HG03095 (cell line): Measurements from ENCODE around the gene ACKR4.
"Not testable (repeated sequence)": the region's sequence is repeated elsewhere in the genome, so short reads cannot be mapped to it uniquely, and the experiment has no call there.

ENCODE experiments used
- ATAC-seq: cut with Tn5 transposase; IDR thresholded peaks from one replicate; pipeline ENCODE4 v1.9.1; 2021; ENCODE audit warnings: moderate library complexity; ENCODE audit not compliant: unreplicated experiment

The ACKR4 gene

GRCh38 chr3:132593947-132594323 lies 3.1 kb upstream of the ACKR4 start:
- ATAC-seq, result no peak

- no peak for ATAC-seq
Observed at GRCh38 chr3:132594498-132594897, 2.6 kb upstream of the ACKR4 start.

DNA sequence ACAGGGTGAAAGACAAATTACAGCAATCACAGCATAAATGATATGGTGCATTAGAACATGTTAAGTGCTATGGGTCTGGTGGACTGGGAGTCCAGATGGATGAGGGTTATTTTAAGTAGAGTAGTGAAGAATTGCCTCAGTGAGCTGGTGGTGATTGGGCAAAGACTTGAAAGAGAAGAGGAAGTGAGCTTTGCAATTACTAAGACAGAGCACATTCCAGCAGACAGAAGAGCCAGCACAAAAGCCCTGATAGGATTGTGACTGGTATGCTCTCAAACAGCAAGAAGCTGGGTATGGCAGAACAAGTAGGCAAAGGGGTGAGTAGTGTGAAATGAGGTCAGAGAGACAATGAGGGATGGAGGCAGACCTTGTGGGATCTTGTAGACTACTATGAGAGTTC lies 2.1 kb upstream of the ACKR4 start:
- ATAC-seq, result no peak

- ATAC-seq, result no peak
Observed at GRCh38 chr3:132596326-132596725, 744 bp upstream of the ACKR4 start.

GRCh38 chr3:132597660-132598059 lies 590 bp downstream of the ACKR4 start:
- no peak for ATAC-seq

- no peak for ATAC-seq
Observed at GRCh38 chr3:132598181-132598580, 1.1 kb downstream of the ACKR4 start.

GRCh38 chr3:132600614-132601013 lies 3.5 kb downstream of the ACKR4 start:
- ATAC-seq, result not testable (repeated sequence)

- ATAC-seq, result no peak
Observed at GRCh38 chr3:132605374-132605792, 8.3 kb downstream of the ACKR4 start.

DNA sequence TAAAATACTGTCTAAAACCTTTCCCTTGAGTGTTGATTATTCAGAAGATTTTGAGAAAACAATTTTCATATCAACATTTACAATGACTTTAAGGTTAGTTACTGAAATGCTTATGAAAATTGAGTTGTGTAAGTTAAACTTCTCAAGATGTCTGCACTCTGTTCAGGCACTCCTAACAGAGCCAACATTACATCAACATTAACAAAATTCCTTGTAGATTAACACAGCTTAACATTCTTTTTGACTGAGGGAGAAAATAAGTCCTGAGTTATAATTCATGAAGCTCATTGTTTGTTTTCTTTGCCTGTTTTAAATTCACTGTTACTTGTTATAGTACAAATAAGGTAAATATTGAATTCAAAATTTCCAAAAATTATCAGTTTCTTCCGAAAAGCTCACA lies 9.0 kb downstream of the ACKR4 start:
- ATAC-seq, result no peak

DNA sequence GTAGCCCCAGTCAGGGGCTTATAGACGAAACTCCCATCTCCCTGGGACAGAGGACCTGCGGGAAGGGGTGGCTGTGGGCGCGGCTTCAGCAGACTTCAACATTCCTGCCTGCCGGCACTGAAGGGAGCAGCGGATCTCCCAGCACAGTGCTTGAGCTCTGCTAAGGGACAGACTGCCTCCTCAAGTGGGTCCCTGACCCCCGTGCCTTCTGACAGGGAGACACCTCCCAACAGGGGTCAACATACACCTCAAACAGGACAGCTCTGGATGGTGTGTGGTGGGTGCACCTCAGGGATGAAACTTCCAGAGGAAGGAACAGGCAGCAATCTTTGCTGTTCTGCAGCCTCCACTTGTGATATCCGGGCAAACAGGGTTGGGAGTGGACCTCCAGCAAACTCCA lies 9.6 kb downstream of the ACKR4 start:
- ATAC-seq, result not testable (repeated sequence)

- ATAC-seq, result not testable (repeated sequence)
Observed at GRCh38 chr3:132615301-132615700, 18.2 kb downstream of the ACKR4 start.

DNA sequence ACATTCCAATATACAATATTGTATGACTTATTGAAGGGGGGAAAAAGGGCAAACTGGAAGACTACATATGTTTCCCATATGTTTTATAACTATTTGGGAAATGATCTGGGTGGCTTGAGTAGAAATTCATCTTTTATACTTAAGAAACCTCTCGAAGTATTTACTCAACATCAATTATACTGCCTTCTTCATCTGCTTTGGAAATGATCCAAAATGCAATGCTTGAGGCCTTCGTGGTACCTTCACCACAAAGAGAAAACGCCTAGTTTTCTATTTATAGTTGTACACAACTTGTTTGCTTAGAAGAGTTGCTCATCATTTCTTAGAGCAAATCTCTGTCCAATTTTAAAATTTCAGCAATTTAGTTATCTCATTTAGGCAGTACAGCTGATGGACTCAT lies 18.8 kb downstream of the ACKR4 start:
- no peak for ATAC-seq

DNA sequence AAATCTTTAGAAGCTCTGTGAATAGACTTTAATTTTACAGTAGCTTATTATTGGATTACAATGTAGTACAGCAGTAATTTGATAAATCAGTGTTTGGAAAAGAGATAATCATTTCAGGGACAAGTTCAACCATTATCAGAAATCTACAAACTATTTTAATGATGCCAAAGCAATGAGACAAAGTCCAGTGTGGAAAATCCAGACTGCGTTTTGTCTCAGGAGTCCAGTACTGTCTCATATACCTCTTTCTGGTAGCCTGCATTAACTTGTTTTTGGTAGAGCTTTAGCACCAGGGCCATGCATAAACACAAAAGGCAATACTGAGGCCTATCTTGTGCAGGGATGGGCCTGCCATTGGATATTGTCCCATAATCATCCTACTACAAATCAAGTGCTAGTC lies 19.7 kb downstream of the ACKR4 start:
- ATAC-seq, result no peak

DNA sequence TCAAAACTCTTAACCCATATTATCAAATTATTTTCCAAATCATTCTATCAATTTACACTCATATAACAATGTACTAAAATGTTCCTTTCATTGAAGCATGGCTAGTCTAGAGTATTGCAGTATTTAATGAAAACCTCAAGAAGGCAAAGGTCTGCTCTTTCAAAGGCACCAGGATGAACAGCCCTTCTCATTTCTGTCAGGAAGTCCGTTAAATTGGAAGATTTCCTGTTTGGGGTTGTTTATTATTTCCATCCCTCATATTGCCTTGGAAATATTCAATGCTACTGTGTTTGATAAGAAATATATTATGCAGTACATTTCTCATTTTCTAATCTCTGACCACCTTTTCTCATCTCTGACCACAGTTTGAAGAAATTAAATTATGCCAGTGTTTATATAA lies 25.1 kb downstream of the ACKR4 start:
- no peak for ATAC-seq

- no peak for ATAC-seq
Observed at GRCh38 chr3:132622761-132623160, 25.7 kb downstream of the ACKR4 start.

- no peak for ATAC-seq
Observed at GRCh38 chr3:132623646-132624045, 26.6 kb downstream of the ACKR4 start.

GRCh38 chr3:132624790-132625189 lies 27.7 kb downstream of the ACKR4 start:
- ATAC-seq, result no peak

DNA sequence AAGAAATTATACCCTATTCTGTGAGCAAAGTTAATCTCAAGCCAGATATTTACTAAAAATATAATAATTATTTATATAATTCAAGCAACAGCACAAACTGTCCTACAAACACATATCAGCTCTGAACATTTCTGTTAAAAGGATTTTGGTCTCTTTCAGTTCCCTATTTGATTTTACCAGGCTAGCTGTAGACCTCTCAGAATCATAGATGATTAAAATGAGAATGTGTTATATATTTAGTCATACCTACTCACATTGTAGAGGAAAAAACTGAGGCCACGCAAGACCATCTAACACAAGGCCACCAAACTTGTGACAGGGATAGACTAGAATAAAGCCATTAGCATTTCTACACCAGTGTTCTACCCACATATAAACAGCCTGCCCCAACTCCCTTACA lies 28.5 kb downstream of the ACKR4 start:
- ATAC-seq, result peak; percentile 73

- no peak for ATAC-seq
Observed at GRCh38 chr3:132626955-132627354, 29.9 kb downstream of the ACKR4 start.

GRCh38 chr3:132628157-132628556 lies 31.1 kb downstream of the ACKR4 start:
- ATAC-seq, result no peak

DNA sequence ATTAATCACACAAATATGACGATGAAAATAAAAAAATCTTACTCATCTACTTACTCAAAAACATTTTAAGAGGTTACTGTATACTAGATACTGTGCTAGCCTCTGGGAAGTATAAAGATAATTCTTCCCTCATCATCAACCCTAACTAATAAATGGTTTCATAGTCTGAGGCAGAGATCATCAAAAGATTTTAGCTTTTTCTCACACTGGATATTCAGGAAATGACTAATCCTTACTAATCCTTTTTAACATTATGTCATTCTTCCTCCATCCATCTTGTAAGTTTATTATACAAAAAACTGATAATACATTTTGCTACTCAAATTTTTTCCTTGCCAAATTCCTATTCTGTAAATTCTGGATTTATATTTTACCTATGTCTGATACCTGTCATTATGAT lies 32.9 kb downstream of the ACKR4 start:
- no peak for ATAC-seq

GRCh38 chr3:132630612-132631011 lies 33.5 kb downstream of the ACKR4 start:
- no peak for ATAC-seq

DNA sequence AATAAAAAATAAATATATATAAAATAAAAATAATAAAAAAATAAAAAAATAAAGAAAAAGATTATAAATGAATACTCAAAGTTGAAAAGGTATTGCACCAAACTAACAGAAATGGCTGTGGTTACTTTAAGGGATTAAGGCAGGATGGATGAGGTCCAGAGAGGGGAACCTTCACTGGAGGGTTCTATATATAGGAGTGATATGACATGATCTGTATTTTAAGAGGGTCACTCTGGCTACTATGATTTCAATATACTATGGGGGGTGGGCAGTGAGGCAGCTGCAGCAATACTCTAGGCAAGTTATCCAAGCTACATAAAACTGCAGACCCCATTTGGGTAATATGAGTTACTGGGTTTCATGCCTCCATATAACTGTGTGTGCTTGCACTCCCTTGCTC lies 38.0 kb downstream of the ACKR4 start:
- no peak for ATAC-seq

DNA sequence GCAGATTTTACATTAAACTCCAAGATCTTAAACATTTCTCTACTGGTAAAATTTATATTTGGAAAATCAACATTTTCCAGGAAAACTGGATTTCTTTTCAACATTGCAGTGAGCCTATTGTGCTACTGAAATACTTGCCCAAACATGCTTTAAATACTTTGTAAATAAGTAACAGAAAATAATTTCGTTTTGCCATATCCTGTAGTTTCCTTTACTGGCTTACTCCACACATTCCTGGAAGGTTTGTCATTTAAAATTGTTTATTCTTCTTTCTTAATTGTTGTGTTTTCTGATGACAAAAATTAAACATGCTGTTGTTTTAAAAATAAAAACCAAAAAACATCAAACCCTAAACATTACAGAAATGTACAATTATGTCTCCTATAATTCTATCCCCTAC lies 40.5 kb downstream of the ACKR4 start:
- no peak for ATAC-seq
